Measurements from ENCODE around the gene KIF19. TPM values are rescaled to one million over a fixed set of nuclear protein-coding genes. Genes with fewer than 3 reads are reported as not detected.

Gene KIF19
- total RNA-seq, 1 donor = not detected

GRCh38 chr17:74372426-74372825 lies 46.4 kb downstream of the KIF19 start:
- no peak overlapping the region for H3K4me3 ChIP-seq (ENCODE audit: low read depth, low read length)
- DNase-seq (ENCODE audit: low read depth) = no peak
- no peak for TF ChIP-seq CTCF (IDR thresholded peaks at IDR 0.05; ENCODE audit: insufficient read depth, low read depth, low read length)

GRCh38 chr17:74373838-74374606 lies 48.0 kb downstream of the KIF19 start:
- no peak overlapping the region for H3K4me3 ChIP-seq (ENCODE audit: low read depth, low read length)
- no peak for TF ChIP-seq CTCF (IDR thresholded peaks at IDR 0.05; ENCODE audit: insufficient read depth, low read depth, low read length)
- DNase-seq (ENCODE audit: low read depth) = no peak

GRCh38 chr17:74374858-74375257 lies 48.8 kb downstream of the KIF19 start:
- DNase-seq (ENCODE audit: low read depth) = no peak
- TF ChIP-seq CTCF (IDR thresholded peaks at IDR 0.05; ENCODE audit: insufficient read depth, low read depth, low read length) = no peak
- no peak overlapping the region for H3K4me3 ChIP-seq (ENCODE audit: low read depth, low read length)

GRCh38 chr17:74379495-74380085 lies 53.6 kb downstream of the KIF19 start:
- no peak overlapping the region for H3K4me3 ChIP-seq (ENCODE audit: low read depth, low read length)
- peak; percentile 77 for DNase-seq (ENCODE audit: low read depth)
- TF ChIP-seq CTCF (IDR thresholded peaks at IDR 0.05; ENCODE audit: insufficient read depth, low read depth, low read length) = peak; percentile 81

- no peak for DNase-seq (ENCODE audit: low read depth)
- H3K4me3 ChIP-seq (ENCODE audit: low read depth, low read length) = no peak overlapping the region
- TF ChIP-seq CTCF (IDR thresholded peaks at IDR 0.05; ENCODE audit: insufficient read depth, low read depth, low read length) = no peak
These were observed 54.3 kb downstream of the KIF19 start for GRCh38 chr17:74380086-74380958.

GRCh38 chr17:74380959-74381808 lies 55.2 kb downstream of the KIF19 start:
- DNase-seq (ENCODE audit: low read depth) = no peak
- TF ChIP-seq CTCF (IDR thresholded peaks at IDR 0.05; ENCODE audit: insufficient read depth, low read depth, low read length) = no peak
- no peak overlapping the region for H3K4me3 ChIP-seq (ENCODE audit: low read depth, low read length)

Data from fibroblast of villous mesenchyme (primary cell).